Hepatocyte (in vitro differentiated cells): ENCODE measurements around the gene USP11. TPM values are rescaled to one million over a fixed set of nuclear protein-coding genes. Genes with fewer than 3 reads are reported as not detected.
A peak's percentile ranks its signal among the peaks of the same experiment; 100 is the strongest.

Experiments used
- DNase-seq: peaks from one replicate; pipeline ENCODE4 v3.0.0-alpha.2; 2016; ENCODE audit warnings: low spot score
- H2AFZ ChIP-seq: fragments of 200-600 bp; sonication (generic); 2 replicates; pipeline ENCODE4 v1.6.0; 2016; ENCODE audit warnings: antibody characterized with exemption, mild to moderate bottlenecking
- H3K27ac ChIP-seq: fragments of 200-600 bp; sonication (generic); 2 replicates; pipeline ENCODE4 v1.5.1; 2016; ENCODE audit warnings: mild to moderate bottlenecking
- H3K27me3 ChIP-seq: fragments of 200-600 bp; sonication (generic); 2 replicates; pipeline ENCODE4 v1.6.1; 2016
- H3K36me3 ChIP-seq: fragments of 200-600 bp; sonication (generic); replicated peaks from 2 replicates; pipeline ENCODE4 v1.5.1; 2016; ENCODE audit warnings: low read depth; ENCODE audit not compliant: insufficient read depth
- H3K4me1 ChIP-seq: fragments of 200-600 bp; sonication (generic); 2 replicates; pipeline ENCODE4 v1.5.1; 2016; ENCODE audit warnings: mild to moderate bottlenecking, moderate library complexity; ENCODE audit not compliant: insufficient read depth
- H3K4me2 ChIP-seq: fragments of 200-600 bp; sonication (generic); 2 replicates; pipeline ENCODE4 v1.6.0; 2016
- H3K4me3 ChIP-seq: fragments of 200-600 bp; sonication (generic); 2 replicates; pipeline ENCODE4 v1.5.1; 2016; ENCODE audit warnings: mild to moderate bottlenecking
- H3K79me2 ChIP-seq: fragments of 200-600 bp; sonication (generic); 2 replicates; pipeline ENCODE4 v1.6.0; 2017; ENCODE audit warnings: mild to moderate bottlenecking
- H3K9me2 ChIP-seq: fragments of 200-600 bp; sonication (generic); replicated peaks from 2 replicates; pipeline ENCODE4 v1.6.0; 2017; ENCODE audit warnings: mild to moderate bottlenecking; ENCODE audit not compliant: insufficient read depth
- H3K9me3 ChIP-seq: fragments of 200-600 bp; sonication (generic); 2 replicates; pipeline ENCODE4 v1.5.1; 2016; ENCODE audit warnings: low read depth, mild to moderate bottlenecking
- H4K20me1 ChIP-seq: fragments of 200-600 bp; sonication (generic); 2 replicates; pipeline ENCODE4 v1.6.0; 2016; ENCODE audit warnings: mild to moderate bottlenecking; ENCODE audit not compliant: insufficient read depth, poor library complexity, severe bottlenecking
- CTCF ChIP-seq: fragments of 200-600 bp; sonication (generic); IDR thresholded peaks from 2 replicates; pipeline ENCODE4 v1.5.1; 2016; ENCODE audit warnings: antibody characterized with exemption, mild to moderate bottlenecking; ENCODE audit not compliant: poor library complexity
- EZH2 ChIP-seq: fragments of 200-600 bp; sonication (generic); IDR thresholded peaks from 2 replicates; pipeline ENCODE4 v1.6.1; 2016; ENCODE audit warnings: antibody characterized with exemption, mild to moderate bottlenecking, borderline replicate concordance
- EZH2phosphoT487 ChIP-seq: fragments of 200-600 bp; sonication (generic); IDR thresholded peaks from one replicate; pipeline ENCODE4 v1.6.1; 2018; ENCODE audit warnings: antibody characterized with exemption, mild to moderate bottlenecking, low read depth, moderate library complexity; ENCODE audit not compliant: unreplicated experiment, severe bottlenecking
- WGBS: methylation state at CpG from one replicate; pipeline ENCODE4 v1.1.6; 2016; ENCODE audit warnings: low lambda C conversion rate; ENCODE audit errors: missing lambda C conversion rate; 5-methylcytosine and 5-hydroxymethylcytosine counted together
- polyA plus RNA-seq: library from polyadenylated mRNA; unstranded; fragments of >200 nt; fragmentation: Nextera tagmentation; extraction: Ambion mirVana; gene quantifications from 2 replicates; pipeline ENCODE4 v1.2.1, GENCODE V29; 2016
- total RNA-seq: library from RNA; depleted of rRNA; stranded (reverse); fragments of >200 nt; gene quantifications from 2 replicates; pipeline ENCODE4 v1.2.3, GENCODE V29; 2014

The USP11 gene
- total and polyA plus RNA-seq, 2 experiments from 2014 or later = 89.2 to 199 TPM

DNA sequence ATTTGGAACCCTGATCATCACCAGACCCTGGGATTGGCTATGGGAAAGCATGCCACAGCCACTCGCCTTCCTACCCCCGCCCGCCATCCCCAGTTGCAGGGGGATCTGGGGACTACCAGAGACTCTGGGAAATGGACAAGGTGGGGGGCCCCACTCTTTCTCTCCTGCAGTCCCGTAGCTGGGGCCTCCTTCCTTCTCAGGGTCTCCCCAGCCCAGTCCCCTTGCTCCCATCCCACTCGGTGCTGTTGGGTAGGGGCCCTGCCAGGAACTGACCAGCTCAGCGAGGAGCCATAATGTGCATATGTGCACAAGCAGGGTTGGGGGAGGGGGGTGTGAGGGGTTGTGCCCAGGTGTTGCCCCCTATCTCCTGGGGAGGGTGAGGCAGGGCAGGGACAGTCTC, 3.4 kb upstream of the USP11 start:
- Histone ChIP-seq H3K36me3 (no peaks in the 10 kb centered on the region), H3K27me3 (no peaks in the 10 kb centered on the region), H3K4me1 (peaks cover 9% of the 10 kb centered on the region), H3K9me3 (no peaks in the 10 kb centered on the region), H2AFZ (no peak overlapping the region), H3K79me2 (peaks cover 7% of the 10 kb centered on the region), H3K4me3 (no peak overlapping the region), H3K27ac (no peak overlapping the region), H4K20me1 (no peaks in the 10 kb centered on the region), H3K4me2 (no peak overlapping the region), H3K9me2 (no peaks in the 10 kb centered on the region)
- TF ChIP-seq EZH2phosphoT487 = no peak
- no peak for TF ChIP-seq CTCF
- TF ChIP-seq EZH2 = no peak
- no peak for DNase-seq
- 96% methylated on average over 6 of the region's 6 CpGs for WGBS

DNA sequence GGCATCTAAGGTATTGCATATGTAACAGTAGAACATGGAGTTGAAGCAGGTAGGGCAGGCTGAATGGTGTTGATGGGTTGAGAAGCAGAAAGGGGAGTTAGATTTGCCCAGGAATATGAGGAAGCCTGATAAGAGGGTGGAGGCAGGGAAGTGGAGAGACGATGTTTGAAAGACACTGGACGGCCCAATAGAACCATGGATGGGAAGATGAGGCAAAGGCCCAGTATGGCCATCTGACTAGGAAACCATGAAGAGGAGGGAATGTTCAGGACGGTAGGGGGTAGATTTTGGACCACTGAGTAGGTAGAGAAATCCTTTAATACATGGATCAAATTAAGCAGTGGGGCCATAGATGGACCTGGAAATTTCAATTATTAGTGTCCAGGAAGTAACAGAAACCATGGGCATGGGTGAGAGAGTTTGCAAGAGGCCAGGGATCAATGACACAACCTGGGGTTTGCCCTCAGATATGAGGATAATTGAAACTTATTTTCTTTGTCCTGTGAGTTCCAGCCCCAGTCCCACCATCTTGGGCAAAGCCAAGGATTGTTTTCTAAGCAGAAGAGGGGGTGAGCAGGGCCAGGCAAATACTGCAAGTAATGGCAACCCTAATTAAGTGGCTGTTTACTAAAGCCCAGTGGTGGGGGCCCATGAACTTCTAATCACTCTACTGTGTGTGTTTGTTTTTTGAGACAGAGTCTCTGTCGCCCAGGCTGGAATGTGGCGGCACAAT, 2.5 kb upstream of the USP11 start:
- Histone ChIP-seq H3K4me3 (no peak overlapping the region), H3K79me2 (peaks cover 16% of the 10 kb centered on the region), H3K4me2 (no peak overlapping the region), H3K9me3 (no peaks in the 10 kb centered on the region), H3K9me2 (no peaks in the 10 kb centered on the region), H3K27ac (no peak overlapping the region), H3K36me3 (no peaks in the 10 kb centered on the region), H3K27me3 (no peaks in the 10 kb centered on the region), H2AFZ (no peak overlapping the region), H3K4me1 (peaks cover 17% of the 10 kb centered on the region), H4K20me1 (no peaks in the 10 kb centered on the region)
- TF ChIP-seq CTCF = no peak
- TF ChIP-seq EZH2phosphoT487 = no peak
- no peak for TF ChIP-seq EZH2
- DNase-seq = no peak
- WGBS = 90% methylated on average over 5 of the region's 5 CpGs

GRCh38 chrX:47231167-47231566, 1.6 kb upstream of the USP11 start:
- TF ChIP-seq CTCF = no peak
- TF ChIP-seq EZH2phosphoT487 = no peak
- TF ChIP-seq EZH2 = no peak

More at GRCh38 chrX:47231167-47231566, 1.6 kb upstream of the USP11 start:
- DNase-seq = no peak
- H3K27me3 ChIP-seq = no peaks in the 10 kb centered on the region
- no peaks in the 10 kb centered on the region for H3K9me3 ChIP-seq
- H4K20me1 ChIP-seq = peaks cover under 1% of the 10 kb centered on the region
- H3K79me2 ChIP-seq = peaks cover 25% of the 10 kb centered on the region
- H3K4me1 ChIP-seq = peaks cover 18% of the 10 kb centered on the region
- H3K27ac ChIP-seq = peak overlapping the region; percentile 99
- no peaks in the 10 kb centered on the region for H3K36me3 ChIP-seq
- H3K4me2 ChIP-seq = no peak overlapping the region
- no peak overlapping the region for H3K4me3 ChIP-seq
- 92% methylated on average over 2 of the region's 2 CpGs for WGBS
- H3K9me2 ChIP-seq = no peaks in the 10 kb centered on the region
- no peak overlapping the region for H2AFZ ChIP-seq
